HG03575 (cell line): ENCODE results near the gene ENAH.

ENCODE experiments used
- ATAC-seq: cut with Tn5 transposase; IDR thresholded peaks from one replicate; pipeline ENCODE4 v1.9.1; 2021; ENCODE audit not compliant: unreplicated experiment, insufficient number of reproducible peaks, low FRiP score; ENCODE audit errors: extremely low read depth

ENAH gene

GRCh38 chr1:225451340-225451739 lies 201.6 kb downstream of the ENAH start:
- no peak for ATAC-seq

DNA sequence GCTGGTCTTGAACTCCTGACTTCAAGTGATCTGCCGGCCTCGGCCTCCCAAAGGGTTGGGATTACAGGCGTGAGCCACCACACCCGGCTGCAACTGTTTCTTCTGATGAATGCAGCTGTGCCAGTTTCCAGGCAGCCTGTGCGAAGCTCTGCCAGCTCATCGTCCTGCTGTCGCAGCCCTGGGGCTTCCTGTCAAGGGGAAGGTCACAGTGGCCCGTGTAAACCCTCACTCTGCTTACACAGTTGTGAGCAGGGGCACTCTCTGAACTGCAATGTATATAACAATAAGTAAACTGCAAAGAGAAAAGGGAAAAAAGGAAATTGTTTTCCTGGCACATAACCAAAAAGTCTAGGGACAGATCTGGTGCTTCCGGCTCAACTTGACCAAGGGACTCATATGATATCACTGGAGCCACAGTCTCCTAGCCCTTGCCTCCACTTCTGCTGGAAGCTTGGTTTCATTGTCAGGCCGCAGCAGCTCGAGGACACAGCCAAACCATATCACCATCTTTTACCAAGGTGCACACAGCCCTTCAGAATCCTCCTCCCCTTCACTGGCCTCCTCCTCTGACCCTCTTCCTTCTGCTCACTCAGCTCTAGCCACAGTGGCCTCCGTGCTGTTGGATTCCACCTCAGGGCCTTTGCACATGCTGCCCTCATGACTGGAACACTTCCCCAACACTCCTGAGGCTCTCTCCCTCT lies 202.3 kb downstream of the ENAH start:
- ATAC-seq, result no peak

- no peak for ATAC-seq
These were observed 203.1 kb downstream of the ENAH start for GRCh38 chr1:225449774-225450173.

GRCh38 chr1:225449261-225449660 lies 203.7 kb downstream of the ENAH start:
- ATAC-seq, result no peak

DNA sequence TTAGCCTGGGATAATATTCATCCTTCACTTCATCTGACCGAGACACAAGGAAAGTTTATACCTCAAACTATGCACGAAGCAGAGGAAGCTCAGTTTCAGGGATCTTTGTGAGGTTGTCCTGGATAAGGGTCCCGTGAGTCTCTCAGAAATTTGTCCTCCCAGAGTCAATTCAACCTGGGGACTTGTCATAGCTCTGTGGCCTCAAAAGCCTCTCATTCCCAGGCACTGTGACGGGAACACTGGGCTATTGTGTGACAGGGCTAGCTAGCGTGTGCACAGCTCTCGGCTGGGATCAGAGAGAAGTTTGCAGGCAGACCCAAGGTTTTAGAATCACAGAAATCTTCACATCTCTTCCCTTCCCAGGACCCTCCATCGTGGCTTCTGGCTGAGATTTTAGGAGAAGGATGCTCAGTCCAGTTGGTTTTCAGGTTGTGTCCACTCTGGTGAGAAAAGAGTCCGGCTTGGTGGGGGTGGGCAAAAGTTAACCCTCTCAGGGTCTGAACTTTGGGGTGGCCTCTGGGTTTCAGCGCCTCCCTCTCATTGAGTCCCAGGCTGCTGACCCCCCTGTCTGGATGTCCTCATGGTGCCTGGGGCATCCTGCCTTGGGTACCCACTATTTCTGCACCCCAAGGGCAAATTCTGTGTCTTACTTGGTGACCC lies 204.6 kb downstream of the ENAH start:
- ATAC-seq, result no peak

DNA sequence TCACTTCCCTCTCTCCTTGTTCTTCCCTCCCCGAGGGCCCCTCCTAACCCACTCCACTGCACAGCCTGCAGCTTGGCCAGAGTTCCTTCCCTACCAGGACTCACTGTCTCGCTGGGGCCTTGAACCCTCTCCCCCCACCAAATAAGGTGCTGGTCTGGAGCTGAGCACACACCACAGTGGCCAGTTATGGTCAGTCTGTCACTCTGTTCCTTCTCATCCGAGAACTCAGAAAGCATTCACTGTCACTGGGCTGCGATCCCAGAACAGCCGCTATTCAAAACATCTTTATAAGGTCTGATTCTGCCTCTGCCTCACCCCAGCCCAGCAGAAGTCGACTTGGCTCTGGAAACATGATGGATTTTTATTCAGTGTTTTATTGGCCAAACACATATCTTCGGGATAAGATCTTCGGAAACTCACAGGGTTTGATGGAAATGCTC lies 205.3 kb downstream of the ENAH start:
- no peak for ATAC-seq

GRCh38 chr1:225446981-225447615 lies 205.8 kb downstream of the ENAH start:
- no peak for ATAC-seq

- ATAC-seq, result no peak
These were observed 206.3 kb downstream of the ENAH start for GRCh38 chr1:225446595-225446960.

DNA sequence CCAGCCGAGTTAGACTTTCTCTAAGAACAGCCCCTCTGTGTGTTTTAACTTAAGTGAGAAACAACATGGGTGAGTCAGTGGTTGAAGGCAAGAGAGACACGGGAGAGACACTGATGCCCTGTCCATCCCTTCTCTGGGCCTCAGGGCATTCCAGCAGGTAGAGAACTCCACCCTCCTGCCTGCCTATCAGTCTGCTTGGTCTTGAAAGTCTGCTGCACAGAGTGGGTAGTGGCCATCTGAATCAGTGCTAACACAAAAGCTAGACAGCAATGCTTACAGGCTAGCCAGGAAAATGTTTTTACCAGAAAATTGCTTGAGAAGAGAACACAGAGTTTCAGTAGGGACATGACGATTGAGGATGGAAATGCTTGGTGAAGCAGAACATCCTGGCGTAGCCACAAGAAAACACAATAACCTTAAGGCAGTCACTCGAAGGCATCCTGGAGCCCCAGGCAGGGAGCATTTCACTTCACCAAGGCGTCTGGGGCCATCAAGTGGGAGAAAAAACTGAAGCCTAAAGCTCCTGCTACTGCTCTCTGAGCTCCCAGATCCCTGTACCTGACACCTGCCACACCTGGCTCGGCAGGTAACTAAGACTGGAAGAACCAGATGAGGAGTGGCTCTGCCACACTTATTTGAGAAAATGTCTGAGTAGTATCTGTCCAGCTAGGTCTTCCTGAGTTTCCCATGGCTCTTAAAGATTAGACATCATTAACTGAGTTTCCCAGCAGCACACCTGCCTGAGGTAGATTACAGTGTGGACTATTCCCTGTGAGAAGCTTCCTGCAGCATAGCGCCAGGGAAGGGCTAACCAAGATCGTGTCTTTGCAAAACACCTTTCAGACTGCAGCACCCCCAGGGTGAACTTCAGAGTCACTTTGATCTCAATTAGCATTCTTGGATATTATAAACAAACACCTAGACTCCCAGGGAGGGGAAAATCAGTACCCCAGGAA lies 207.0 kb downstream of the ENAH start:
- no peak for ATAC-seq

DNA sequence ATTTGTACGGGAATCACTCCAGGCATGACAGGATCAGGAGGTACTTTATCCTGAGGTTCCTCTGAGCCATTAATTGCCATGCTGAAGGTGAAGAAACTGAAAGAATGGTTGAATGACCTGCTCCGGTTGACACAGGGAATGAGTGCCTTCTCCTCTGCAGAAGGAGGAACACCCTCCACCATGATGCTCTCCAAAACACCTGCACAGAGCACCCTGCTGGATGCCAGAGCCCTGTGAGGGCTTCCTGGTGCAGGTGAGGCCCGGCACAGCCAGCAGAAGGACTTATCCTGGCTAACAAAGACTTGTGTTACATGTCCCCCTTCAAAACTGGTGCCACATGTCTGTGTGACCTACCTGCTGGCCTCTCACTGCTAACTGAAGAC lies 210.8 kb downstream of the ENAH start:
- no peak for ATAC-seq

DNA sequence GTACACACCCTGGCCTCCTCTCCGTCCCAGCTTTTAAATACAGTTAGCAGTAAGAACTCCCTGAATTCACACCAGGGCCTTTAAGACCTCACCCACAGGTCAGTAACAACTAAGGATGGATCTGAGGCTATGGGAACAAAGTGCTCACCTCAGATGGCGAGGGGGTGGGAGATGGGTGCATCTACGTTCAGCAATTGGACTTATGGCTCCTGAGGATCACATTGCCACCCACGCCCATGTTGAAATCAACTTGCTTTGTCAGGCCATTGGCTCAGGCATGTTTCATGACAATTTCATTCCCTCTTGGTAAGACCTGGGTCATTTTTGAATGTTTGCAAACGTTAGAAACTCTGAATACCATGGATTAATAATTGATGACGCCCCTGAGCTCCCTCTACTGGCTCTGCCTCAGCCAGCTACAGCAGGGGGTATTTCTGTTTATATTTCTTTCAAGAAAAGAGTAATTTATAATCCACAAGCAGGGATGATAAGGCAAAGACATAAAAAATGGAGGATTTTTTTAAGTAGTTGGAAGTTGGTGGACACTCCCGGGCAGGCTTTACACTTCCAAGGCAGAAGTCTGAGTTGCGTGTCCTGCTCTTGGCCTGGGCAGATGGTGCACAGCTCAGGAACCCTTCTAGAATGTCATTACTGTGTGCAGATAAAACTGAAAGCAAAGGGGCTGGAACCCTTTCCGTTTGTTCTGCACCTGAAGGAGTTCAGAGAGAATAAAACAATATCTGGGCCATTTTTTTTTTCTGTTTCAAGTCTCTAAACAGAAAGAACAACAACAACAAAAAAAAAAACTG lies 211.4 kb downstream of the ENAH start:
- no peak for ATAC-seq

GRCh38 chr1:225440380-225441221 lies 212.3 kb downstream of the ENAH start:
- no peak for ATAC-seq

- no peak for ATAC-seq
These were observed 215.0 kb downstream of the ENAH start for GRCh38 chr1:225437710-225438437.
